Heart left ventricle (tissue), 13 donors: ENCODE results near the gene ERBB2.

Experiments
- POLR2A ChIP-seq, 2 donors: fragments of 450-650 bp; IDR thresholded peaks; one replicate each; pipeline ENCODE4 v1.6.1; 2017; ENCODE audit warnings: antibody characterized with exemption in 2 of 2, mild to moderate bottlenecking in 2 of 2, moderate library complexity in 2 of 2
- TF ChIP-seq, protein P1 (sequence below), 12 donors: fragments of 200-600 bp; sonication (generic) in 4 of 12; IDR thresholded peaks; one replicate each; pipeline versions ENCODE4 v1.5.0 to v1.8.0; 2018 to 2022; ENCODE audit warnings: antibody characterized with exemption in 12 of 12, mild to moderate bottlenecking in 5 of 12
- donor health status: ischemic (EF 13 %, LVEDD 7.1; RV severe dilation, severe dysfunction).
- donor health status: DM: no; HTN: yes; CAD: no.
- donor health status: DM: no; HTN: no; CAD: no.
- donor health status: ischemic (EF 25% LVEDD 6.9; RV normal size, moderate dysfunction).
- donor health status: ischemic (EF 25% LVEDD 5.7; RV mildly dilated, moderate dysfunction).
- donor health status: ischemic (EF 35%, LVEDD 5.7; RV mildly dilated, moderate dysfunction).
- donor health status: nonischemic (EF 11% LVEDD 7.7; RV severe dilation, severe dysfunction).
- donor health status: DM: yes; HTN: yes; CAD: no.
- donor health status: PGD.
- donor health status: ischemic (EF 29% LVEDD 5.4; RV normal size, mild dysfunction).
- donor health status: nonischemic (EF 23%, LVEDD 6.1; RV moderate dilation, normal function).

DNA sequence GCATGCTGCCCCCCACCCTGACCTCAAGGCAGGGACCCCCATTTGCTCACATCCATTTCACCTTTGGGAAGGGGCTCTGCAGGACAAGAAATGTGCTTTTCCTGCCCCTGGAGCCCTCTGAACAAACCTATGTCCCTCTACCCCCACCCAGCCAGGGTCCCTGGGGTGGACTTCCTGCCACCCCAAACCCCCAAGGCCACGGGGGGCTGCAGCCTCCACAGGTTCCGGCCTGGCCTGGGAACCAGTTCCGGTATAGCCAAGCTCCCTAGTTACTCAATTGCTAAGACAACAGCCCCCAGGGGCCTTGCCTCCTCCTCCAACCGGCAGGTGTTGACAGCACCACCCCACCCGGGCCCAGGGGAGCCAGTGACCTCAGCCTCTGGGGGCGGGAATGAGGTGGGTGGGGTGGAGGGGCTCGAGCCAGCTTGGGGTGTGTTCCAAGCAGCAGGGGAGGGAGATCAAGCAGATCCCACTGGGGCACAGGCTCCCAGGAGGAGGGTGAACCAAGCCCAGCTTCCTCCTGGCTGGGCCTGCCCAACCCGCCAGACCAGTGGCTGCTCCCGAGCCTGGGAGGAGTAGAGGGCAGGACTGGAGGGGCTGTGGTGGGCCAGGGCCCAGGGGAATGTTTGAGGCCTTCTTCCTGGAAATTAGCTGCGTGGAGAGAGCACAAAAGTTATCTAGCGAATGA, 25.0 kb upstream of the ERBB2 start:
- TF ChIP-seq POLR2A (IDR thresholded peaks at IDR 0.05), result no peak
- TF ChIP-seq, protein P1, sequence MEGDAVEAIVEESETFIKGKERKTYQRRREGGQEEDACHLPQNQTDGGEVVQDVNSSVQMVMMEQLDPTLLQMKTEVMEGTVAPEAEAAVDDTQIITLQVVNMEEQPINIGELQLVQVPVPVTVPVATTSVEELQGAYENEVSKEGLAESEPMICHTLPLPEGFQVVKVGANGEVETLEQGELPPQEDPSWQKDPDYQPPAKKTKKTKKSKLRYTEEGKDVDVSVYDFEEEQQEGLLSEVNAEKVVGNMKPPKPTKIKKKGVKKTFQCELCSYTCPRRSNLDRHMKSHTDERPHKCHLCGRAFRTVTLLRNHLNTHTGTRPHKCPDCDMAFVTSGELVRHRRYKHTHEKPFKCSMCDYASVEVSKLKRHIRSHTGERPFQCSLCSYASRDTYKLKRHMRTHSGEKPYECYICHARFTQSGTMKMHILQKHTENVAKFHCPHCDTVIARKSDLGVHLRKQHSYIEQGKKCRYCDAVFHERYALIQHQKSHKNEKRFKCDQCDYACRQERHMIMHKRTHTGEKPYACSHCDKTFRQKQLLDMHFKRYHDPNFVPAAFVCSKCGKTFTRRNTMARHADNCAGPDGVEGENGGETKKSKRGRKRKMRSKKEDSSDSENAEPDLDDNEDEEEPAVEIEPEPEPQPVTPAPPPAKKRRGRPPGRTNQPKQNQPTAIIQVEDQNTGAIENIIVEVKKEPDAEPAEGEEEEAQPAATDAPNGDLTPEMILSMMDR (IDR thresholded peaks at IDR 0.05), result no peak
